Suppressor macrophage treated with lipopolysaccharide for 1 hour (primary cell): ENCODE results near the gene TBC1D3B.
"Not testable (repeated sequence)": the region's sequence is repeated elsewhere in the genome, so short reads cannot be mapped to it uniquely, and the experiment has no call there.

Source experiments
- DNase-seq, 3 donors: peaks; one replicate each; pipeline ENCODE4 v3.0.0-alpha.2; 2020 to 2022

The TBC1D3B gene

GRCh38 chr17:36127199-36127893 lies 49.1 kb downstream of the TBC1D3B start:
- no peak for DNase-seq

- DNase-seq, result peak in 1 of 3 donors; percentile 25
Measured at GRCh38 chr17:36124879-36125824, 51.3 kb downstream of the TBC1D3B start.

GRCh38 chr17:36123431-36123830 lies 53.0 kb downstream of the TBC1D3B start:
- DNase-seq, result no peak

- not testable (repeated sequence) for DNase-seq
Measured at GRCh38 chr17:36121099-36121498, 55.3 kb downstream of the TBC1D3B start.

GRCh38 chr17:36120221-36120620 lies 56.2 kb downstream of the TBC1D3B start:
- no peak for DNase-seq

- DNase-seq, result no peak
Measured at GRCh38 chr17:36118477-36119353, 57.7 kb downstream of the TBC1D3B start.

- peak in 2 of 3 donors; percentile 59 to 73 for DNase-seq
Measured at GRCh38 chr17:36117505-36118382, 58.7 kb downstream of the TBC1D3B start.
